ENCODE measurements around the gene FAM83E. TPM values are rescaled to one million over a fixed set of nuclear protein-coding genes. Genes with fewer than 3 reads are reported as not detected.

Gene FAM83E
- total RNA-seq, 2 experiments from 2014 or later, result 1.5 to 4.1 TPM

GRCh38 chr19:48627865-48628314 lies 13.0 kb upstream of the FAM83E start:
- Mint-ChIP-seq H3K4me1 (peaks cover 37% of the 10 kb centered on the region), H3K36me3 (ENCODE audit: low read depth) (peaks cover 27% of the 10 kb centered on the region), H3K27ac (no peak overlapping the region), H3K27me3 (no peaks in the 10 kb centered on the region), H3K4me3 (no peak overlapping the region), H3K9me3 (ENCODE audit: low read depth) (no peaks in the 10 kb centered on the region)
- CTCF ChIA-PET, result no interaction called here
- DNase-seq (no peak), ATAC-seq (no peak)
- intact Hi-C loops (cut with DNase I, micrococcal nuclease), result no loop called here
- POLR2A ChIA-PET, result interaction anchor here (0.6 to 3.0 kb wide), 3 partner anchors 9 to 806 kb away, joined by 3 to 7 read pairs (median 4); partner anchors contain the start of genes RPL18 and SPHK2

- no peaks in the 10 kb centered on the region for H3K27me3 Mint-ChIP-seq
- peaks cover 34% of the 10 kb centered on the region for H3K4me1 Mint-ChIP-seq
- ChIA-PET POLR2A (interaction anchor here (1.2 to 3.0 kb wide), 2 partner anchors 8 to 10 kb away, joined by 3 to 7 read pairs; partner anchors contain the start of genes RPL18 and SPHK2), CTCF (no interaction called here)
- ATAC-seq, result no peak
- DNase-seq, result peak; percentile 56
- intact Hi-C loops (cut with DNase I, micrococcal nuclease), result no loop called here
- peaks cover 30% of the 10 kb centered on the region for H3K36me3 Mint-ChIP-seq (ENCODE audit: low read depth)
- no peak overlapping the region for H3K27ac Mint-ChIP-seq
- no peak overlapping the region for H3K4me3 Mint-ChIP-seq
- no peaks in the 10 kb centered on the region for H3K9me3 Mint-ChIP-seq (ENCODE audit: low read depth)
Measured at GRCh38 chr19:48627201-48627864, 12.5 kb upstream of the FAM83E start.

GRCh38 chr19:48625891-48626327 lies 11.0 kb upstream of the FAM83E start:
- peaks cover 39% of the 10 kb centered on the region for H3K4me1 Mint-ChIP-seq
- POLR2A ChIA-PET, result no interaction called here
- intact Hi-C loops (cut with DNase I, micrococcal nuclease), result no loop called here
- H3K27me3 Mint-ChIP-seq, result no peaks in the 10 kb centered on the region
- H3K4me3 Mint-ChIP-seq, result no peak overlapping the region
- peaks cover 38% of the 10 kb centered on the region for H3K36me3 Mint-ChIP-seq (ENCODE audit: low read depth)
- H3K9me3 Mint-ChIP-seq (ENCODE audit: low read depth), result no peaks in the 10 kb centered on the region
- CTCF ChIA-PET, result interaction anchor here (0.6 kb wide), 1 partner anchor 198 kb away, joined by 5 read pairs; no protein-coding TSS in a partner anchor
- H3K27ac Mint-ChIP-seq, result no peak overlapping the region
- ATAC-seq (no peak), DNase-seq (no peak)

DNA sequence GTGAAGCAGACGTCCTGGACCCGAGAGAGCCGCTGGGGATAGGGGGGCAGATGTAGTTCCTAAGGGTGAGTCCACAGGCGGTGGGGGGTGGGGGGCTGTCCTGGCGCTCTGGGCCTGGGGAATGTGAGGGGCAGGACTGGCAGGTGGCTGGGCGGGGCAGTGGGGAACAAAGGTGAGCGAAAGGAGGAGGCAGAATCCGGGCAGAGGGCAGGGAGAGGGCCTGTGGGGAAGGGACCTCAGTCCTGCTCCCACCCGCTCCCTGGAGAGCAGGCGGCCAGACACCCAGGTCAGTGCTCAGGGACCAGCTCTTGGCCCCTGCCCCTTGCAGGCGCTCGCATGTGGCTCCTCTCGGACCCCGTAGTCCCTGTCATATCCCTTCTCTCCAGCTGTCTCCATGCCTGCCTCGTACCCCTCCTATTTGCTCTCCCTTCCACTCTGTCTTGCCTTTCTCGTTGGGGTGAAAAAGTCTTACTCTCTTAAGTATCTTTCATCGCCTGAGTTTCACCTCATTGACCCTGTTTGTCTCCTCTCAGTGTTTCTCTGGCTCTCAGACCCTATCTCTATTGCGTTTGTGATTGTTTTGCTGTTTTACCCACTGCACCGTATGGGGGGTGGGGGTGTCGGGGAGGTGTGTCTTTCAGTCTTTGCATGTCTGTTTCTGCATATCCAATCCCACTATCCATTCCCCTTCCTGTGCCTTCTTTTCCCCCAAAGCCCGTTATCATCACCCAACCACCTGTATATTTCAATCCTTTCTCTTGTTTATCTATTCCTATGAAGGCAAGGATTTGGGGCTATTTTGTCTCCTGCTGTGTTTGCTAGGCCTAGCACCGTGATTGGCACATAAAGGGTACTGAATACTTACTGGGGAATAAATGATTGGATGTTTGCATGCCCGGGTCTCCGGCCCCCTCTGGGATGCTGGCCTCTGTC lies 10.2 kb upstream of the FAM83E start:
- intact Hi-C loops (cut with DNase I, micrococcal nuclease), result loop anchor here in 1 of 2 experiments (1.0 kb wide), 2 partner anchors 9 to 89 kb away; no protein-coding TSS in a partner anchor
- no peaks in the 10 kb centered on the region for H3K9me3 Mint-ChIP-seq (ENCODE audit: low read depth)
- POLR2A ChIA-PET, result no interaction called here
- peak overlapping the region; percentile 74 for H3K27ac Mint-ChIP-seq
- H3K4me3 Mint-ChIP-seq, result peak overlapping the region; percentile 73
- DNase-seq (no peak), ATAC-seq (no peak)
- CTCF ChIA-PET, result interaction anchor here (1.6 kb wide), 1 partner anchor 16 kb away, joined by 4 read pairs; no protein-coding TSS in a partner anchor
- no peaks in the 10 kb centered on the region for H3K27me3 Mint-ChIP-seq
- peaks cover 38% of the 10 kb centered on the region for H3K4me1 Mint-ChIP-seq
- peaks cover 41% of the 10 kb centered on the region for H3K36me3 Mint-ChIP-seq (ENCODE audit: low read depth)

GRCh38 chr19:48624067-48624594 lies 9.3 kb upstream of the FAM83E start:
- ChIA-PET POLR2A (interaction anchor here (0.6 to 1.5 kb wide), 3 partner anchors 8 to 10 kb away, joined by 5 to 7 read pairs (median 6); partner anchors contain the start of gene FAM83E), CTCF (interaction anchor here (0.6 to 1.6 kb wide), 3 partner anchors 10 to 215 kb away, joined by 3 to 4 read pairs (median 4); no protein-coding TSS in a partner anchor)
- H3K27ac Mint-ChIP-seq, result peak overlapping the region; percentile 99
- H3K4me1 Mint-ChIP-seq, result peaks cover 45% of the 10 kb centered on the region
- H3K4me3 Mint-ChIP-seq, result peak overlapping the region; percentile 73
- ATAC-seq, result peak; percentile 84
- intact Hi-C loops (cut with DNase I, micrococcal nuclease), result loop anchor here in 1 of 2 experiments (1.0 kb wide), 2 partner anchors 10 to 90 kb away; no protein-coding TSS in a partner anchor
- H3K36me3 Mint-ChIP-seq (ENCODE audit: low read depth), result peaks cover 42% of the 10 kb centered on the region
- H3K27me3 Mint-ChIP-seq, result no peaks in the 10 kb centered on the region
- H3K9me3 Mint-ChIP-seq (ENCODE audit: low read depth), result no peaks in the 10 kb centered on the region
- peak; percentile 99 for DNase-seq

- H3K27ac Mint-ChIP-seq, result peak overlapping the region; percentile 99
- peaks cover 43% of the 10 kb centered on the region for H3K36me3 Mint-ChIP-seq (ENCODE audit: low read depth)
- ChIA-PET CTCF (interaction anchor here (1.2 to 1.6 kb wide), 2 partner anchors 10 to 14 kb away, joined by 4 read pairs; no protein-coding TSS in a partner anchor), POLR2A (interaction anchor here (1.2 to 1.5 kb wide), 2 partner anchors 10 kb away, joined by 6 to 7 read pairs; partner anchors contain the start of gene FAM83E)
- intact Hi-C loops (cut with DNase I, micrococcal nuclease), result loop anchor here in 1 of 2 experiments (1.0 kb wide), 2 partner anchors 11 to 91 kb away; no protein-coding TSS in a partner anchor
- H3K27me3 Mint-ChIP-seq, result no peaks in the 10 kb centered on the region
- ATAC-seq (no peak), DNase-seq (no peak)
- no peaks in the 10 kb centered on the region for H3K9me3 Mint-ChIP-seq (ENCODE audit: low read depth)
- H3K4me1 Mint-ChIP-seq, result peaks cover 45% of the 10 kb centered on the region
- H3K4me3 Mint-ChIP-seq, result peak overlapping the region; percentile 73
Measured at GRCh38 chr19:48623556-48624066, 8.7 kb upstream of the FAM83E start.

DNA sequence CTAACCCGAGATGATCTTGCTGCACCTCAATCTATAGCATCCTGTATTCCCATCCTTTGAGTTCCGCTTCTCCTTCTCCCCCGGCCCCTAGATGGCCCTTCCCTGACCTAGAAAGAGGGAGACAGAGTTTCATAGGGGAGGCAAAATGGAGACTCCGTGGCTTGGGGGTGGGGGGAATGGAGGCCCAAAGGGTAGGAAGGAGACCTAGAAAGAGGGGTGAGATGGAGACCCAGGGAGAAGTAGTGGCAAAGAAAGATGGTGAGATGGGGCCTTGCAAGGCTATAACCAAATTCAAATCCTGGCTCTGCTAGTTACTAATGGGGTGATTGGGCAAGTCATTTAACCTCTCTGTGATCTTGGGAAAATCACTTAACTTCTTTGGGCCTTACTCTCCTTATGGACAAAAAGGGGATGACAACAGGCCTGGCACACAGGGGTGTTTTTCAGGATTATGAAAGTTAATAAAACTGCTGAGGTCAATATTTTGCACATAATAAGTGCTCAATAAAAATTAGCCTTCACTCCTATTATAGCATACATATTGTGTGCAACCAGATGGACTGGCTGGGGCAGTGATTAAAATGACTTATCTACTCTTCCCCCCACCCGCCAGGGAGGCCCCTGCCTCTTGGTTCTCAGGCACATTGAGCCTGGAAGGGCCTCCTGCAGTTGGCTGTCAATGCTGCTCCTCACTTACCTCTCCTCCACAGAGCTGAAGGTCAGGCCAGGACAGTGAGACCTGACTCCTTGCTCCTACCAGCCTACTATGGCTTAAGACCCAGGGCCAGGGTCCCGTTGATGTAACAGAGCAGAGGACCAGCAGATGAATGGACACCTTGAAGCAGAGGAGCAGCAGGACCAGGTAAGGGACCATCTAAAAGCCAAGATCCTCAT lies 5.1 kb upstream of the FAM83E start:
- CTCF ChIA-PET, result interaction anchor here (0.8 to 1.9 kb wide), 4 partner anchors 11 to 374 kb away, joined by 3 to 7 read pairs (median 4); partner anchors contain the start of gene RUVBL2
- Mint-ChIP-seq H3K9me3 (ENCODE audit: low read depth) (no peaks in the 10 kb centered on the region), H3K4me3 (peak overlapping the region; percentile 94), H3K27me3 (no peaks in the 10 kb centered on the region), H3K27ac (peak overlapping the region; percentile 97), H3K36me3 (ENCODE audit: low read depth) (peaks cover 66% of the 10 kb centered on the region), H3K4me1 (peaks cover 56% of the 10 kb centered on the region)
- no peak for ATAC-seq
- intact Hi-C loops (cut with DNase I, micrococcal nuclease), result loop anchor here (1.0 to 2.0 kb wide), 13 partner anchors 14 to 465 kb away; partner anchors contain the start of genes CA11 (in 1 of the 2), CYTH2 (in 1 of the 2), GRWD1 (in 1 of the 2) and GYS1 (in 1 of the 2)
- no peak for DNase-seq
- POLR2A ChIA-PET, result interaction anchor here (1.0 to 1.3 kb wide), 9 partner anchors 9 to 256 kb away, joined by 3 to 9 read pairs (median 4); partner anchors contain the start of genes CA11, DBP, SYNGR4 and TMEM143

DNA sequence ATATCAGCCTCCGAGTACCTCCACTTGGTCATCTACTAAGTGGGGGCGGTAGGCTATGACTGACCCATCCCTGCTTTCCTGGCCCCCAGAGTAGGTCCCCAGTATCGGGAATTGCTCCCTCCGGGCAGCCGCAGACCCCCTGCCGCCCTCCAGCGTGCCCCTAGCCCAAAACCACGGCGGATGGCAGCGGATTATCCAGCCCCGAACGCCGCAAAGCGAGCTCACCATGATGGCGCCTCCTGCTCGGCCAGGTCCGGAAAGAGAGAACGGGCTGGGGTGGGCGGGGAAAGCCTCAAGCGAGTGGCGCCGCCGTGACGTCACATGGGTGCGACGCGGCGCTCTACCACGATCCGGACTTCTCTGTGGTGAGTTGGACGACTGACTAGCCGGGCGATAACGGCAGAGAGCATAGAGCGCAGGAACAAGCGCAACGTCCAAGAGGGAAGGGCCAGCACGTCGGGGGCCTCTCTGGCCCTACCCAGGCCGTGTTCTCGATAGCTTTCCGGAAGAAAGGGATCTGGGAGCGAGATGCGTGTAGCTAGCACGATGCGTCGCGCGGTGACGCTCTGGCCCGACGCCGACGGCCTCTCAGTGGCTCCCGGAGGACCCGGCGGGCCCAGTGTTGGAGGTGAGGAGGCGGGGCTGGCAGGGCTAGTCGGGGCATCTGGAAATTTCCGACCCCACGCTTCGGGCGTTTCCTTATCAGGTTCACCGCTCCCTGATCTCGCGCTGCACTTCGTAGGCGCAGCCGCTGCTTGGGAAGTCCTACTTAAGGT lies 4.2 kb upstream of the FAM83E start, which contains the start of the genes RPL18 and SPHK2:
Gene RPL18, minus strand, starts transcription at position 263 of the 776 bp plus-strand sequence. Its CDS starts 35 bp downstream, at position 228.
Gene SPHK2, plus strand, starts transcription at position 591 of the 776 bp plus-strand sequence. CDS start 1,009 bp downstream, outside the sequence.
- peak; percentile 97 for DNase-seq
- ChIA-PET CTCF (interaction anchor here (0.6 to 1.9 kb wide), 6 partner anchors 10 to 375 kb away, joined by 3 to 7 read pairs (median 4); partner anchors contain the start of gene RUVBL2), POLR2A (interaction anchor here (0.5 to 1.3 kb wide), 11 partner anchors 9 to 1229 kb away, joined by 3 to 9 read pairs (median 4); partner anchors contain the start of genes CA11, DBP, SYNGR4 and TMEM143)
- no peaks in the 10 kb centered on the region for H3K27me3 Mint-ChIP-seq
- ATAC-seq, result peak; percentile 82
- peak within 1 kb of the TSS; percentile 97 for H3K27ac Mint-ChIP-seq
- intact Hi-C loops (cut with DNase I, micrococcal nuclease), result loop anchor here (1.0 to 2.0 kb wide), 13 partner anchors 15 to 466 kb away; partner anchors contain the start of genes CA11 (in 1 of the 2), CYTH2 (in 1 of the 2), GRWD1 (in 1 of the 2) and GYS1 (in 1 of the 2)
- peaks cover 48% of the 10 kb centered on the region for H3K4me1 Mint-ChIP-seq
- peaks cover 64% of the 10 kb centered on the region for H3K36me3 Mint-ChIP-seq (ENCODE audit: low read depth)
- peak within 1 kb of the TSS; percentile 94 for H3K4me3 Mint-ChIP-seq
- no peaks in the 10 kb centered on the region for H3K9me3 Mint-ChIP-seq (ENCODE audit: low read depth)
